ENCODE results near the gene INSIG1.

The INSIG1 gene

GRCh38 chr7:155296788-155297516 lies 726 bp upstream of the INSIG1 start:
- Mint-ChIP-seq H3K27me3 (ENCODE audit: low read depth) (peaks cover 8% of the 10 kb centered on the region), H3K27ac (peak overlapping the region; percentile 75 to 91 (median 78)), H3K9me3 (peaks cover 2% of the 10 kb centered on the region), H3K36me3 (ENCODE audit: low read depth) (peaks cover 7% of the 10 kb centered on the region), H3K4me3 (peak overlapping the region; percentile 73 to 86 (median 81)), H3K4me1 (peaks cover 40% of the 10 kb centered on the region)
- peak; percentile 36 to 48 (median 39) for TF ChIP-seq CTCF (IDR thresholded peaks at IDR 0.05; ENCODE audit: unreplicated experiment in 3 of 3)

- Mint-ChIP-seq H3K36me3 (ENCODE audit: low read depth) (peaks cover 13% of the 10 kb centered on the region), H3K27ac (peak overlapping the region; percentile 20 to 93 (median 69)), H3K4me3 (peak overlapping the region; percentile 93 to 94 (median 93)), H3K9me3 (peaks cover 2% of the 10 kb centered on the region), H3K4me1 (peaks cover 40% of the 10 kb centered on the region), H3K27me3 (ENCODE audit: low read depth) (peaks cover 2% of the 10 kb centered on the region)
- no peak for TF ChIP-seq CTCF (IDR thresholded peaks at IDR 0.05; ENCODE audit: unreplicated experiment in 3 of 3)
Observed at GRCh38 chr7:155298288-155298833, 683 bp downstream of the INSIG1 start.

GRCh38 chr7:155298834-155299534 lies 1.3 kb downstream of the INSIG1 start:
- Mint-ChIP-seq H3K27ac (peak overlapping the region; percentile 20 to 93 (median 69)), H3K4me1 (peaks cover 40% of the 10 kb centered on the region), H3K36me3 (ENCODE audit: low read depth) (peaks cover 19% of the 10 kb centered on the region), H3K4me3 (peak overlapping the region; percentile 93 to 94 (median 93)), H3K27me3 (ENCODE audit: low read depth) (no peaks in the 10 kb centered on the region), H3K9me3 (peaks cover 2% of the 10 kb centered on the region)
- no peak for TF ChIP-seq CTCF (IDR thresholded peaks at IDR 0.05; ENCODE audit: unreplicated experiment in 3 of 3)

GRCh38 chr7:155299535-155300202 lies 2.0 kb downstream of the INSIG1 start:
- H3K36me3 Mint-ChIP-seq (ENCODE audit: low read depth) = peaks cover 26% of the 10 kb centered on the region
- no peak for TF ChIP-seq CTCF (IDR thresholded peaks at IDR 0.05; ENCODE audit: unreplicated experiment in 3 of 3)
- peak overlapping the region; percentile 93 to 94 (median 93) for H3K4me3 Mint-ChIP-seq
- no peaks in the 10 kb centered on the region for H3K9me3 Mint-ChIP-seq
- peak overlapping the region in 2 of 3 experiments; percentile 69 to 93 for H3K27ac Mint-ChIP-seq
- no peaks in the 10 kb centered on the region for H3K27me3 Mint-ChIP-seq (ENCODE audit: low read depth)
- H3K4me1 Mint-ChIP-seq = peaks cover 40% of the 10 kb centered on the region

- no peaks in the 10 kb centered on the region for H3K9me3 Mint-ChIP-seq
- peaks cover 40% of the 10 kb centered on the region for H3K4me1 Mint-ChIP-seq
- H3K27ac Mint-ChIP-seq = peak overlapping the region in 1 of 3 experiments; percentile 60
- H3K36me3 Mint-ChIP-seq (ENCODE audit: low read depth) = peaks cover 36% of the 10 kb centered on the region
- no peak for TF ChIP-seq CTCF (IDR thresholded peaks at IDR 0.05; ENCODE audit: unreplicated experiment in 3 of 3)
- H3K27me3 Mint-ChIP-seq (ENCODE audit: low read depth) = no peaks in the 10 kb centered on the region
- H3K4me3 Mint-ChIP-seq = peak overlapping the region; percentile 64 to 80 (median 65)
Observed at GRCh38 chr7:155300641-155301452, 3.2 kb downstream of the INSIG1 start.
